CD4-positive, alpha-beta memory T cell (primary cell): ENCODE data around the gene PLEKHB1. TPM values are rescaled to one million over a fixed set of nuclear protein-coding genes. Genes with fewer than 3 reads are reported as not detected.
A peak's percentile ranks its signal among the peaks of the same experiment; 100 is the strongest.

Source experiments
- CTCF ChIA-PET: fragments of 350-600 bp; sonication (Branson Sonifier 250); formaldehyde crosslinking; loops from one replicate; lab custom pipeline; 2021; ENCODE audit warnings: inconsistent platforms; ENCODE audit not compliant: partially characterized antibody; lab: Charles Lee
- POLR2A ChIA-PET: fragments of 350-600 bp; sonication (Branson Sonifier 250); formaldehyde crosslinking; loops from one replicate; lab custom pipeline; 2021; ENCODE audit not compliant: partially characterized antibody; lab: Charles Lee
- DNase-seq, 5 donors: peaks; one replicate each; pipeline versions ENCODE4 v3.0.0 to v3.0.0-alpha.2; 2020 to 2022; ENCODE audit warnings: mixed read lengths in 1 of 5
- H3K27ac ChIP-seq: one replicate; pipeline ENCODE4 v1.7.0; 2013; ENCODE audit warnings: low read depth, low read length
- H3K27me3 ChIP-seq: 2 replicates; pipeline ENCODE4 v1.7.0; 2013; ENCODE audit warnings: mild to moderate bottlenecking, low read length, moderate library complexity; ENCODE audit not compliant: insufficient read depth
- H3K36me3 ChIP-seq: 2 replicates; pipeline ENCODE4 v1.7.0; 2013; ENCODE audit warnings: mild to moderate bottlenecking, low read length, moderate library complexity; ENCODE audit not compliant: insufficient read depth
- H3K4me1 ChIP-seq: 2 replicates; pipeline ENCODE4 v1.7.0; 2013; ENCODE audit warnings: mild to moderate bottlenecking, low read length, moderate library complexity; ENCODE audit not compliant: insufficient read depth
- H3K4me3 ChIP-seq, 2 donors: one replicate each; pipeline ENCODE4 v1.7.0; 2013; ENCODE audit warnings: low read length in 2 of 2, mild to moderate bottlenecking in 1 of 2
- H3K9me3 ChIP-seq, 2 donors: one replicate each; pipeline ENCODE4 v1.7.0; 2013; ENCODE audit warnings: low read length in 2 of 2, control low read depth in 1 of 2; ENCODE audit not compliant: control insufficient read depth in 1 of 2
- H3K27ac Mint-ChIP-seq, 7 donors: one replicate each; pipeline ENCODE4 v1.8.0; 2020 to 2021; ENCODE audit warnings: mixed read lengths in 7 of 7, mild to moderate bottlenecking in 6 of 7, inconsistent platforms in 3 of 7, moderate library complexity in 3 of 7
- H3K27me3 Mint-ChIP-seq, 2 donors: one replicate each; pipeline ENCODE4 v1.8.0; 2020 to 2021; ENCODE audit warnings: mixed read lengths in 2 of 2
- H3K36me3 Mint-ChIP-seq, 2 donors: one replicate each; pipeline ENCODE4 v1.8.0; 2020 to 2021; ENCODE audit warnings: mixed read lengths in 2 of 2, inconsistent platforms in 1 of 2, mild to moderate bottlenecking in 1 of 2
- H3K4me1 Mint-ChIP-seq, 4 donors: one replicate each; pipeline ENCODE4 v1.8.0; 2020 to 2021; ENCODE audit warnings: mixed read lengths in 4 of 4, mild to moderate bottlenecking in 1 of 4
- H3K4me3 Mint-ChIP-seq, 8 donors: one replicate each; pipeline ENCODE4 v1.8.0; 2020 to 2021; ENCODE audit warnings: mixed read lengths in 8 of 8, mild to moderate bottlenecking in 7 of 8, moderate library complexity in 6 of 8, inconsistent platforms in 3 of 8
- H3K9me3 Mint-ChIP-seq, 8 donors: one replicate each; pipeline ENCODE4 v1.8.0; 2020 to 2021; ENCODE audit warnings: mixed read lengths in 8 of 8, mild to moderate bottlenecking in 5 of 8, inconsistent platforms in 3 of 8, moderate library complexity in 1 of 8
- intact Hi-C: fragments of 100-400 bp; cut with micrococcal nuclease; formaldehyde crosslinking; loops from one replicate; pipeline ENCODE4 v1.15.1; 2023
- polyA plus RNA-seq, 2 donors: library from polyadenylated mRNA; unstranded; fragments of 300-500 nt; fragmentation: Illumina TruSeq; gene quantifications; one replicate each; pipeline ENCODE4 v1.2.3, GENCODE V29; 2021
- total RNA-seq, 2 experiments: library from RNA; stranded (reverse); gene quantifications; one replicate each; pipeline ENCODE4 v1.2.3, GENCODE V29; 2021

PLEKHB1 gene
- total and polyA plus RNA-seq, 4 experiments from 2014 or later = 53.8 to 79.1 (median 70.8) TPM

DNA sequence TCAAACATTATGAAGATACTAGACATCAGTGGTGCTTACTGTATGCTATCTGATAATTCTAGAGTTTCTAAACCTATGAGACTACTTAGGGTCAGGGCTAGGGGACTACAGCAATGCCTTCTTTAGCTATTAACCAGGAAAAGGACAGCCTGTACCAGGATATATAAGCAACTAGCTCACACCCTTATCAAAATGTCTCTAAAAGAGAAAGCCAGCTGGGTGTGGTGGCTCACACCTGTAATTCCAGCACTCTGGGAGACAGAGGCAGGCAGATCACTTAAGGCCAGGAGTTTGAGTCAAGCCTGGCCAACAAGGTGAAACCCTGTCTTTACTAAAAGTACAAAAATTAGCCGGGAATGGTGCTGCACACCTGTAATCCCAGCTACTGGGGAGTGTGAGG lies 58.7 kb downstream of the PLEKHB1 start:
- Histone ChIP-seq H3K27ac (no peak overlapping the region), H3K27me3 (no peaks in the 10 kb centered on the region), H3K4me3 (no peak overlapping the region), H3K36me3 (peaks cover 16% of the 10 kb centered on the region), H3K9me3 (no peaks in the 10 kb centered on the region), H3K4me1 (no peaks in the 10 kb centered on the region)
- no peaks in the 10 kb centered on the region for H3K9me3 Mint-ChIP-seq
- no peak overlapping the region for H3K27ac Mint-ChIP-seq
- ChIA-PET POLR2A (no interaction called here), CTCF (interaction anchor here (1.5 kb wide), 1 partner anchor 79 kb away, joined by 3 read pairs; no protein-coding TSS in a partner anchor)
- H3K36me3 Mint-ChIP-seq = peaks cover 24 to 55% of the 10 kb centered on the region in 2 donors
- intact Hi-C loops = no loop called here
- H3K4me3 Mint-ChIP-seq = no peak overlapping the region
- peaks cover 0 to 3% (median under 1%) of the 10 kb centered on the region in 4 donors for H3K4me1 Mint-ChIP-seq
- H3K27me3 Mint-ChIP-seq = no peaks in the 10 kb centered on the region
- no peak for DNase-seq

DNA sequence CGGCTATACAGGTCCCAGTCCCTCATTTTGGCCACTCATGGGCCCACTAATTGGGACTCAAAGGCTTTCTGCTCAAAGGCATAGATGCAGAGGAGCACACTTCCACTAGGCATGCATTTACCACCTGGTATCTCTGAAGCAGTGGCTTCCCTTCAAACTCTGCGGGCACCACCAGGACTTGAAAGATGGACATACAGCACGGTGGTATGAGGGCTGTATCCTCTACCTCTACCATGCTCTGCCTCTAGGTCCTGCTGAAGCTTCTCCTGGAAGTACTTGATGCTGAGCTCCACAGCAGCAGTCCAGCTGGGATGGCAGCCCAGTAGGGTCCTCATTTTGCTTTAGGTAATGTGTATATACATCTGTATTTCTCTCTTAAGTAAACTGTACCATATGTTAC lies 64.6 kb downstream of the PLEKHB1 start:
- Histone ChIP-seq H3K9me3 (no peaks in the 10 kb centered on the region), H3K27ac (no peak overlapping the region), H3K4me3 (no peak overlapping the region), H3K36me3 (peaks cover 5% of the 10 kb centered on the region), H3K27me3 (no peaks in the 10 kb centered on the region), H3K4me1 (no peaks in the 10 kb centered on the region)
- CTCF ChIA-PET = no interaction called here
- no peaks in the 10 kb centered on the region for H3K27me3 Mint-ChIP-seq
- no peak overlapping the region for H3K4me3 Mint-ChIP-seq
- POLR2A ChIA-PET = interaction anchor here (0.5 to 0.9 kb wide), 2 partner anchors 15 to 17 kb away, joined by 3 to 4 read pairs; no protein-coding TSS in a partner anchor
- no peaks in the 10 kb centered on the region for H3K9me3 Mint-ChIP-seq
- DNase-seq = no peak
- intact Hi-C loops = no loop called here
- peak overlapping the region in 2 of 7 donors; percentile 4 to 41 for H3K27ac Mint-ChIP-seq
- H3K4me1 Mint-ChIP-seq = peaks cover 0 to 2% (median under 1%) of the 10 kb centered on the region in 4 donors
- peaks cover 15 to 46% of the 10 kb centered on the region in 2 donors for H3K36me3 Mint-ChIP-seq

Other genes with a start within 250 kb of the PLEKHB1 start
- 10 to 100 TPM; 21.9 to 22.7 TPM for gene FAM168A, start 48.5 kb upstream of the PLEKHB1 start, total RNA-seq
- gene FAM168A, start 48.5 kb upstream of the PLEKHB1 start, polyA plus RNA-seq = 1 to 10 TPM in 1 of 2 donors, under 1 TPM in 1; 0.61 to 3.5 TPM
- gene RAB6A, start 114.5 kb downstream of the PLEKHB1 start, total RNA-seq = 100 to 1,000 TPM; 102 to 118 TPM
- 100 to 1,000 TPM; 122 to 129 TPM for gene RAB6A, start 114.5 kb downstream of the PLEKHB1 start, polyA plus RNA-seq
- 10 to 100 TPM; 24.9 to 28.4 TPM for gene MRPL48, start 141.3 kb downstream of the PLEKHB1 start, total RNA-seq
- gene MRPL48, start 141.3 kb downstream of the PLEKHB1 start, polyA plus RNA-seq = 10 to 100 TPM; 73.7 to 85.1 TPM
- gene COA4, start 230.3 kb downstream of the PLEKHB1 start, total RNA-seq = 10 to 100 TPM; 59.0 to 61.4 TPM
- 10 to 100 TPM; 56.8 to 57.4 TPM for gene COA4, start 230.3 kb downstream of the PLEKHB1 start, polyA plus RNA-seq
- 10 to 100 TPM; 18.8 to 19.1 TPM for gene PAAF1, start 230.4 kb downstream of the PLEKHB1 start, total RNA-seq
- gene PAAF1, start 230.4 kb downstream of the PLEKHB1 start, polyA plus RNA-seq = 10 to 100 TPM; 17.5 to 21.8 TPM